Measurements from ENCODE around the gene HNRNPDL.

HNRNPDL gene

GRCh38 chr4:82398263-82398662 lies 32.0 kb downstream of the HNRNPDL start:
- TF ChIP-seq SIN3A (IDR thresholded peaks at IDR 0.05; ENCODE audit: borderline replicate concordance, insufficient read depth, low read length), result no peak
- TF ChIP-seq FOXP2 (optimal IDR thresholded peaks at IDR 0.05; ENCODE audit: borderline replicate concordance, extremely low read depth, extremely low read length, insufficient read depth), result no peak
- no peak for TF ChIP-seq TAF1 (IDR thresholded peaks at IDR 0.05; ENCODE audit: borderline replicate concordance, insufficient read depth, low read length)
- TF ChIP-seq, protein P1, sequence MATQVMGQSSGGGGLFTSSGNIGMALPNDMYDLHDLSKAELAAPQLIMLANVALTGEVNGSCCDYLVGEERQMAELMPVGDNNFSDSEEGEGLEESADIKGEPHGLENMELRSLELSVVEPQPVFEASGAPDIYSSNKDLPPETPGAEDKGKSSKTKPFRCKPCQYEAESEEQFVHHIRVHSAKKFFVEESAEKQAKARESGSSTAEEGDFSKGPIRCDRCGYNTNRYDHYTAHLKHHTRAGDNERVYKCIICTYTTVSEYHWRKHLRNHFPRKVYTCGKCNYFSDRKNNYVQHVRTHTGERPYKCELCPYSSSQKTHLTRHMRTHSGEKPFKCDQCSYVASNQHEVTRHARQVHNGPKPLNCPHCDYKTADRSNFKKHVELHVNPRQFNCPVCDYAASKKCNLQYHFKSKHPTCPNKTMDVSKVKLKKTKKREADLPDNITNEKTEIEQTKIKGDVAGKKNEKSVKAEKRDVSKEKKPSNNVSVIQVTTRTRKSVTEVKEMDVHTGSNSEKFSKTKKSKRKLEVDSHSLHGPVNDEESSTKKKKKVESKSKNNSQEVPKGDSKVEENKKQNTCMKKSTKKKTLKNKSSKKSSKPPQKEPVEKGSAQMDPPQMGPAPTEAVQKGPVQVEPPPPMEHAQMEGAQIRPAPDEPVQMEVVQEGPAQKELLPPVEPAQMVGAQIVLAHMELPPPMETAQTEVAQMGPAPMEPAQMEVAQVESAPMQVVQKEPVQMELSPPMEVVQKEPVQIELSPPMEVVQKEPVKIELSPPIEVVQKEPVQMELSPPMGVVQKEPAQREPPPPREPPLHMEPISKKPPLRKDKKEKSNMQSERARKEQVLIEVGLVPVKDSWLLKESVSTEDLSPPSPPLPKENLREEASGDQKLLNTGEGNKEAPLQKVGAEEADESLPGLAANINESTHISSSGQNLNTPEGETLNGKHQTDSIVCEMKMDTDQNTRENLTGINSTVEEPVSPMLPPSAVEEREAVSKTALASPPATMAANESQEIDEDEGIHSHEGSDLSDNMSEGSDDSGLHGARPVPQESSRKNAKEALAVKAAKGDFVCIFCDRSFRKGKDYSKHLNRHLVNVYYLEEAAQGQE (IDR thresholded peaks at IDR 0.05; ENCODE audit: insufficient read depth in 1 of 2, low read depth in 2 of 2, low read length in 2 of 2), result no peak
- no peak for TF ChIP-seq POLR2AphosphoS5 (IDR thresholded peaks at IDR 0.05; ENCODE audit: low read depth, low read length)

GRCh38 chr4:82397527-82397926 lies 32.7 kb downstream of the HNRNPDL start:
- no peak for TF ChIP-seq FOXP2 (optimal IDR thresholded peaks at IDR 0.05; ENCODE audit: borderline replicate concordance, extremely low read depth, extremely low read length, insufficient read depth)
- TF ChIP-seq TAF1 (IDR thresholded peaks at IDR 0.05; ENCODE audit: borderline replicate concordance, insufficient read depth, low read length), result no peak
- TF ChIP-seq, protein P1 (IDR thresholded peaks at IDR 0.05; ENCODE audit: insufficient read depth in 1 of 2, low read depth in 2 of 2, low read length in 2 of 2), result no peak
- no peak for TF ChIP-seq POLR2AphosphoS5 (IDR thresholded peaks at IDR 0.05; ENCODE audit: low read depth, low read length)
- TF ChIP-seq SIN3A (IDR thresholded peaks at IDR 0.05; ENCODE audit: borderline replicate concordance, insufficient read depth, low read length), result no peak

GRCh38 chr4:82394896-82395295 lies 35.4 kb downstream of the HNRNPDL start:
- TF ChIP-seq POLR2AphosphoS5 (IDR thresholded peaks at IDR 0.05; ENCODE audit: low read depth, low read length) (no peak), FOXP2 (optimal IDR thresholded peaks at IDR 0.05; ENCODE audit: borderline replicate concordance, extremely low read depth, extremely low read length, insufficient read depth) (no peak), TAF1 (IDR thresholded peaks at IDR 0.05; ENCODE audit: borderline replicate concordance, insufficient read depth, low read length) (no peak), SIN3A (IDR thresholded peaks at IDR 0.05; ENCODE audit: borderline replicate concordance, insufficient read depth, low read length) (no peak)
- TF ChIP-seq, protein P1 (IDR thresholded peaks at IDR 0.05; ENCODE audit: insufficient read depth in 1 of 2, low read depth in 2 of 2, low read length in 2 of 2), result no peak

- TF ChIP-seq, protein P1 (IDR thresholded peaks at IDR 0.05; ENCODE audit: insufficient read depth in 1 of 2, low read depth in 2 of 2, low read length in 2 of 2), result no peak
- TF ChIP-seq POLR2AphosphoS5 (IDR thresholded peaks at IDR 0.05; ENCODE audit: low read depth, low read length) (no peak), FOXP2 (optimal IDR thresholded peaks at IDR 0.05; ENCODE audit: borderline replicate concordance, extremely low read depth, extremely low read length, insufficient read depth) (no peak), TAF1 (IDR thresholded peaks at IDR 0.05; ENCODE audit: borderline replicate concordance, insufficient read depth, low read length) (no peak), SIN3A (IDR thresholded peaks at IDR 0.05; ENCODE audit: borderline replicate concordance, insufficient read depth, low read length) (no peak)
Measured at GRCh38 chr4:82388405-82388804, 41.9 kb downstream of the HNRNPDL start.

DNA sequence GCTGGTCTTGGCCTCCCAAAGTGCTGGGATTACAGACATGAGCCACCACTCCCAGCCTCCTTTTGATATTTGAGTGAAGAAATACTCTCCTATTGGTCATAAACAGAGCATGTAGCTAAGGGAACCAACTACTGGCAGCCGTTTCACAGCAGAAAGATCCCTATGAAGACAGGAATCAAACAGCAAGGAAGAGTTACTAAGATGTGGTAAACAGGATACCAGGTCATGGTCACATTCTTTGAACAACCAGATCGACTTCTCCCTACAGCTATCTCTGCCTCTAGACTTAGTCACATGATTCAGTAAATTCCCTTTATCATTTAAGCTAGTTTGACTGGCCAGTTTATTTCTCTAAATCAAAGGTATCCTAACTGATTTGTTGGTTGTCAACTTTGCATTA lies 47.5 kb downstream of the HNRNPDL start:
- TF ChIP-seq FOXP2 (optimal IDR thresholded peaks at IDR 0.05; ENCODE audit: borderline replicate concordance, extremely low read depth, extremely low read length, insufficient read depth) (no peak), POLR2AphosphoS5 (IDR thresholded peaks at IDR 0.05; ENCODE audit: low read depth, low read length) (no peak), TAF1 (IDR thresholded peaks at IDR 0.05; ENCODE audit: borderline replicate concordance, insufficient read depth, low read length) (no peak), SIN3A (IDR thresholded peaks at IDR 0.05; ENCODE audit: borderline replicate concordance, insufficient read depth, low read length) (no peak)
- TF ChIP-seq, protein P1 (IDR thresholded peaks at IDR 0.05; ENCODE audit: insufficient read depth in 1 of 2, low read depth in 2 of 2, low read length in 2 of 2), result no peak
